OCI-LY1 (cell line): ENCODE results near the gene STAB1.

ENCODE experiments used
- CTCF ChIP-seq: fragments of 200-600 bp; sonication (generic), shearing (Covaris generic); IDR thresholded peaks from 2 replicates; pipeline ENCODE4 v1.5.1; 2017; ENCODE audit warnings: mild to moderate bottlenecking, antibody characterized with exemption, low read length, moderate library complexity, mixed read lengths
- EZH2 ChIP-seq: fragments of 200-600 bp; sonication (generic), shearing (Covaris generic); IDR thresholded peaks from 2 replicates; pipeline ENCODE4 v1.8.0; 2017; ENCODE audit warnings: borderline replicate concordance, mixed run types, mild to moderate bottlenecking, antibody characterized with exemption, low read length, moderate library complexity, mixed read lengths

DNA sequence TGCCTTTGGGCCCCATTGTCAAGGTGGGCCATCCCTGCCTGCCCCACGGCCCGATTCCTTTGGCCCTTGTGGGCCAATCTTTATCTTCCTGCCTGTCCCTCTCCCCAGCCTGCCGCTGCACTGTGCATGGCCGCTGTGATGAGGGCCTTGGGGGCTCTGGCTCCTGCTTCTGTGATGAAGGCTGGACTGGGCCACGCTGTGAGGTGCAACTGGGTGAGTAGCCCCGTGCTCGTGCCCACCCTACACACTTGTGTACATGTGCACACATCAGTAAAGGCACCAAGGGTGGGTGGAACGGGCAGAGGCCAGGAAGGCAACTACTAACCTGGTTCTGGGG is 26.3 kb downstream of the STAB1 start:
- no peak for TF ChIP-seq CTCF
- no peak for TF ChIP-seq EZH2
